HG02588 (cell line): ENCODE results near the gene ST8SIA5.

Experiments
- ATAC-seq: cut with Tn5 transposase; IDR thresholded peaks from one replicate; pipeline ENCODE4 v1.9.1; 2021; ENCODE audit warnings: mild to moderate bottlenecking, moderate library complexity; ENCODE audit not compliant: unreplicated experiment

ST8SIA5 gene

DNA sequence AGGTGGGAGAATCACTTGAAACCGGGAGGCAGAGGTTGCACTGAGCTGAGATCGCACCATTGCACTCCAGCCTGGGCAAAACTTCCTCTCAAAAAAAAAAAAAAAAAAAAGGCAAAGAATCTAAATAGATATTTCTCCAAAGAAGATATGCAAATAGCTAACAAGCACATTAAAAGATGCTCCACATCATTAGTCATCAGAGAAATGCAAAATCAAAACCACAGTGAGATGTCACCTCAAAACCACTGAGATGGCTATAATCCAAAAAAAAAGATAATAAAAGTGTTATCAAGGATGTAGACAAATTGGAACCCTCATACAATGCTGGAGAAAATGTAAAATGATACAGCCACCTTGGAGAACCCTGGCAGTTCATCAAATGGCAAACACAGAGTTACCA lies 8.4 kb downstream of the ST8SIA5 start:
- ATAC-seq, result no peak

DNA sequence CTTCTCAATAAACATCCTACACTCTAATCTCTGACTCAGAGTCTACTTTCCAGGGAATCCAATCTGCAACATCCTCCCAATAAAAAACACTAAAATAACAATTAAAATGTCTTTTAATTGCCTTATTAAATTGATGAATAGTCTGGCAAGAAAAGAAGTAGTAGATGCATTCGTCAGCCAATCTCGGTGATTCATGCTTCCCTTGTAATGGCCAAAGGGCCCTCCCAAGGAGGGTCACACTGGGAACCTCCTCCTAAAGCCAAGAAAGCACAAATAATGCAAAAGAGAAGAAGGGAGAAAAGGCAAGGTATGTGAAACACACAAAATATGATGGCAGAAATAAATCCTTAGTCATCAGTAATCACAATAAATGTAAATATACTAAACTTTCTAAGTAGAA lies 16.8 kb downstream of the ST8SIA5 start:
- no peak for ATAC-seq

DNA sequence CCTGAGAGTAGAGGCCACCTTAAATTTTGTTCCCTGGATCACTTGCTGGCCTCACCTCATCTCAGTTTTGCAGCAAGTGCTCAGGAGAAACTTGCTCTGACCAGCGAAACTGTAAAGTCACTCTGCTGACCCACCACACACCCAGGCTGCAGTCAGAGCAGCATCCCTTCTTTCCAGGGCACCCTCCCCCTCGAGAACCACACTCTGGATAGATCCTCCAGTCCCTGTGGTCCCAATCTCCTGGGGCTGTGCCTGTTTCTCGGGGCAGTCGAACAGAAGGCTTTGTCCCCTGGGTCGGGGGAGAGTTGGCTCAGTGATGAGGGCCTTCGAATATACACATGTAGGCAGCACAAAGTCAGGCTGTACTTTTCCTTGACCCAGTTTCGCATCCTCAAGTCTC lies 18.4 kb downstream of the ST8SIA5 start:
- ATAC-seq, result no peak

DNA sequence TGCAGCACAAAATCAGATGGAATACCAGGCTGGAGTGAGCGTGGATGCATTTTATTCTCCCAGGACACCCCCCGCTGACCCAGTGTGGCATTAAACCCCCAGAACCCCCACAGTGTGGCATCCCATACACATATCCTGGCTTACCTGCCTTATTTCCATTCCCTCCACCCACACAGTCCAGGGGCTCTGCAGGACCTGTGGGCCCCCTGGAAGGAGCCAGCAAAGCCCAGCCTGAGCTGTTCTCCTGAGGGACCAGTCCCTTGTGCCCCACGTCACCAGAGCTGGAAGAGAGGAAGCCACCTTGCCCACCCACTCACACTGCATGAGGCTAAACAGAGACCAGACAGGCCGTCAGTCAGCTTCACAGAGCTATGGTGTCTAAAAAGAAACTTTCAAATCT lies 20.1 kb downstream of the ST8SIA5 start:
- ATAC-seq, result no peak

DNA sequence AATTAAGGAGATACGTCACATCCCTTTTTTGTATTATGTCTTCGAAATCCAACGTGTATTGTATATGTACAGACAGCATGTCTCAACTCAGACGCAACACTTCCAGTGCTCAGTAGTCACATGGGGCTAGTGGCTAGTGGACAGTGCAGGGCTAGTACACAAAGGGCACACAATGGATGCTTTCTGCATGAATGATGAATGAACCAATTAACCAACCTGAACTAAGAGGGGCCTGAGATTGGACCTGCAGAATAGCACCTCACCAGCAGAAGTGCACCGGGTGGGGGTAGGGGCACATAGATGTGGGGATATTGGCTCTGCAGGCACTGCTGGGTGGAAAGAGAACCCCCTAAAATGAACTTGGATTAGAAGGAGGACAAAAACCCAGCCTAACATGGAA lies 20.7 kb downstream of the ST8SIA5 start:
- no peak for ATAC-seq

DNA sequence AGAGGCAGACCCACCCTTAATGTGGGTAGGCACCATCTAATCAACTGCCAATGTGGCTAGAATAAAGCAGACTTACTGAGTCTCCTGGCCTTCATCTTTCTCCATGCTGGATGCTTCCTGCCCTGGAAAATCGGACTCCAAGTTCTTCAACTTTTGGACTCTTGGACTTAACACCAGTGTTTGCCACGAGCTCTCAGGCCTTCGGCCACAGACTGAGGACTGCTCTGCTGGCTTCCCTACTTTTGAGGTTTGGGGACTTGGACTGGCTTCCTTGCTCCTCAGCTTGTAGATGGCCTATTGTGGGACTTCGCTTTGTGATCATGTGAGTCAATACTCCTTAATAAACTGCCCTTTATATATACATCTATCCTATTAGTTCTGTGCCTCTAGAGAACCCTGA lies 21.9 kb downstream of the ST8SIA5 start:
- no peak for ATAC-seq

DNA sequence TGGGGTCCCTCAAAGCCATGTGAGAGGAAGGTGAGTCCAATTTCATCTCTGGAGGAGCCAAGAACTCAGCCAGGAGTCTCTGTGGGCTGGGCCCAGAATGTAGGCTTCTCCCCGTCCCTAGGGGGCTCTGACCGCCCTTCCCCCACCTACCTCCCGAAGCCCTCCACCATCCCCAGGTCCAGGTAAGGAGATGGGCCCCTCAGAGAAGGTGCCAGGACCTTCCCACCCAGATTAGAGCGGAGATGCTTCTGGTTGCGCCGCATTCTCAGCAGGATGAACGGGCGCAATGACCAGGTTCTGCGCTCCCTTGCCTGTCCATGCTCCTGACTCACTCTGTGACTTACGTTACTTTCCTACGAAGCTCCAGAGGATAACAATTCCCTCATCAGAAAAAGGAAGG lies 23.0 kb downstream of the ST8SIA5 start:
- no peak for ATAC-seq

DNA sequence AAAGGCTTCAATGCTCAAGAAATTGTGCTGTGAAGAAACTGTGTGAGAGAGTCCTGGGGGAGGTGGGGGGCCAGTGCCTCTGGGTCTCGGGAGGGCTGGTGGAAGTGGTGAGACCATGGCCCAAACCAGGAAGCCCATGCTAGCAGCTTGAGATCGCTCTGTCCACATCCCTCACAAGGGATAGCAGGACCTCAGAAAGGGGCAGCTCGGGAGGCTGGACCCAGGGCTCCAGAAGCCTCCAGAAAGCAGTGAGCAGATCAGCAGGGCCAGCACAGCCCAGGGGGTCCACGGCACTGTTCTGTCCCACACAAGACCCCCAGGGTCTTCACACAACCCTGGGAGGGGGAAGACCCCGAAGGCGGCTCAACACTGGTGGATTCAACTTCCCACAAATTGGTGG lies 24.1 kb downstream of the ST8SIA5 start:
- no peak for ATAC-seq

DNA sequence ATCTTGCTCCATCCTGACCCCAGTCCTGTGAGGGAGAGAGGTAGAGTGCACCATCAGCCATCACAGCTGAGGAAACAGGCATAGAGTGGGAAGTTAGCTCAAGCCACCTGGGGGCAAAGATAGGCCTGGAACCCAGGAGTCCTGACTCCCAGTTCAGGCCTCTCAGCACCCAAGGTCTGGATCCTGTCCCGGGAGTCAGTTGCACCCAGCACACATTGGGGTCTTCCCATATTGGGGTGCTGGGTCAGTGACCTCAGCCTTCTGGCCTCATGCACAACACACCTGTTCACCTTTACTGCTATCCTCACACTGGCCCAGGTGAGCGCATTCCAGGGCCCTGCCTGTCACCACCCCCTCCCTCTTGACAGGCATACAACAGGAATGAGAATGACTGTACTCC lies 24.7 kb downstream of the ST8SIA5 start:
- no peak for ATAC-seq

DNA sequence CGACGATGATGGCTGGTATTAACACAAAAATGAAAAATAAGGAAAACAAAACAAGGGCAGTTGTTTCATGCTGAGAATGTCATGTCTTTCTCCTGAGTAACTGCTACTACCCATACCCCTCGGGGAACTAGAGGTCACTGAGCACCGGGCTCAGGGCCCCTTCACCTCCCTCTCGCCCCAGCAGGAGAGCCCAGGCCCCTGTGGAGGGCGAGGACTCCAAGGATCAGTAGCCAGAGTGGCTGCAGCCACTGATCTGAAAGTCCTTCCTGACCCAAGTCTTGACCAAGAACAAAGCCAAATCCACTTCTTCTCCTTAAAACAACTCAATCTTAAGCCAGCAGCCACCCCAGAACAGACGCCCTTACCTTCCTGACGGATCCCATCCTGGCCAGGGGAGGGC lies 25.5 kb downstream of the ST8SIA5 start:
- no peak for ATAC-seq

DNA sequence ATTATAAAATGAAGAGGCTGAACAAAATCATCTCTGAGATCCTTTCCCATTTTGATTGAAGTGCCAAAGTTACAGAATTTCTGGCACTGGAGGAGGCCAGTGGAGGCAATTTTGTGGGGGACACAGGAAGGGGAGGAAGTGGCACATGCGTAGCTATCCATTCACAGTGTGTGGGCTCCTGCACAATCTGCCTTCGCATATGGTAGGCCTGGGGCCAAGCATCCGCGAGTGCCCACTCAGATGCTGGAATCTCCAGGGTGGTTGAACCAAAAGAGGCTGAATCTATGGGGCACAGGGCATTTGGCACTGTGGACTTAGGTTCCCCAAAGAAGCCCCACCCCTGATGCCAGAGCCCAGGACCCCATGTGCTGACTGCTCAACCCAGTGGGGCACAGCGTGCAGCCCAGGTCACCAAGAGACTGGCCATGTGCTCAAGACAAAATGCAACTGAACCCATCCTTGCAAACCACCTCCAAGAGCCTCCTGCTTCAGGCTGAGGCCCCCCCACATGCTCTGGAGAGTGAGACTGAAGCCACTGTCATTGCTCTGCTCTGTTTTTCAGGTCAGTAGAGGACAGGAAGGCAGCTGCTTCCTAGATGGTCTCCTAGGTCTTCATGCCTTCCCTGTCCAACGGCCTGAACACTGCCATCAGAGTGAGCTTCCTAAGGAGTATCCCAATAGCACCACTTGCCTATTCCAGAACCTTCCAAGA lies 28.5 kb downstream of the ST8SIA5 start:
- ATAC-seq, result no peak

DNA sequence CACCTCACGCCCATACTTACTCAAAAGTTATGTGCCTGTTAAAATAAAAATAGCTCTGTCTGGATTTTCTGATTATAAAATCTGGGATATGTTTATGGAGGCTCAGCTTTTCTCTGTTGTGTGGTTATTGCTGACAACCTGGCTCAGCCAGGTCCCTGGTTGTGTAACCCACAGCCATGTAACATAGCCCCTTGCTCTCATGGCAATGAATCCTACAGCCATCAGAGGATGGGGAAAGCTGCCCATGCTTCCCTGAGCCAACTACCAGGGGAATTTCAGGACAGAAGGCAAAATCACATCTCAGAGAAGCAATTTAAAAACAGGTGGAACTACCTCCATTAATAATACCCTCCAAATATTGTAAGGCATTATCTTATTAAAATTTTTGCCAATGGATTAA lies 29.7 kb downstream of the ST8SIA5 start:
- no peak for ATAC-seq

DNA sequence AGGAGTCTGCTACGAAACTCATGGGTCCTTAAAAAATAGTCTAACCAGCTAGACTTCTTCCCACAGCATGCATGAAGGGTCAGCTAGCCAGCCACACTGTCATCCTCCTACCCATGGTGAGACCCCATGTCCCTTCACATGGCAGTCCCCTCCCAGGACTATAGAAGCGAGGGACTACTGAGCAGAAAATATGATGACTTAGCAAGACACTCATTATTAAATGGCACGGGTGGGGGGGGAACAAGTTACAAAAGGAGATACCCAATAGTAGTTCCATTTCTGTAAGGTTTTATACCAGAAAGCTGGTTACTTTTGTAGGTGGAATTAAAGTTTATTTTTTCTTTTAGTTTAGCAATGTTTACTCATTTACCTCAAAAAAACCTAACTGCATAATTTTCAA lies 31.5 kb downstream of the ST8SIA5 start:
- ATAC-seq, result no peak

DNA sequence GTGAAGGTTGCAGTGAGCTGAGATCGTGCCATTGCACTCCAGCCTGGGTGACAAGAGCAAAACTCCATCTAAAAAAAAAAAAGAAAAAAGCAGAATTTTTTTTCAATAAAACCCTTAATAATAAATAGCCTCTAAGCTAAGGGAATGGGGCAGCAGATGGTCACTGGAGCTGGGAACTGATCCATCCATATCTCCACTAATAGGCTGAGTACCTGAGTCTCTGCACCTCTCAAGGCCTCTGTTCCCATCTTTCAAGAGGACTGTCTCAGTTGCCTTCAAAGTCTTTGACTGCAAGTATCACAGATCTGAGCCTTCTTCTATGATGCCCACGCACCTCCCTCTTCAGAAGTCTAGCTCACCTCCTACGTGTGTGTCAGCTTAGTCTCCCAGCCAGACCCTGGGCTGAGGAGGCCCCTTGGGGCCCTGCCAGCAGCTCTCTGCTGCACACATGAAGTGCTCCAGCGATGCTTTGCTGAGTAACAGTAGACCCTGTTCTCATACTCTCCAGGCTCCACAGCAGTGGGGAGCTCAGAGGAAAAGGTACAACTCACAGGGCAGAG lies 32.9 kb downstream of the ST8SIA5 start:
- ATAC-seq, result no peak

DNA sequence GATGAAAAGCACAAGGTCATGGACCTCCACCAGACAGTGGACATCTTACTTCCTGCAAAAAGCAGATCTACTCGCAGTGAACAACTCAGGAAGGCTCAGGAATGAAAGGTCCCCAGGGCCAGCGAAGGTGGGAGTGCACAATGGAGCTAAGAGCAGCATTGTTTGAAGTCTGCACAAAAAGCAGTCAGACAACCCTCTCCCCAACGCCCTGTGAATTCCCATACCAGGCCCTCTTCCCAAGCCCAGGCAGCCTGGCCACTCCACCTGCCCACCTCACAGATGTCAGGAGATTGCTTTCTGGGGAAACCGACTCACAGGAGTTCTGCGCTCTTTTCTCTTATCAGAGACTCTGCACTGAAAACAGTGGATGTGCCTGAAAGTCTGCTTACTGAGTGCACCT lies 34.8 kb downstream of the ST8SIA5 start:
- ATAC-seq, result no peak

DNA sequence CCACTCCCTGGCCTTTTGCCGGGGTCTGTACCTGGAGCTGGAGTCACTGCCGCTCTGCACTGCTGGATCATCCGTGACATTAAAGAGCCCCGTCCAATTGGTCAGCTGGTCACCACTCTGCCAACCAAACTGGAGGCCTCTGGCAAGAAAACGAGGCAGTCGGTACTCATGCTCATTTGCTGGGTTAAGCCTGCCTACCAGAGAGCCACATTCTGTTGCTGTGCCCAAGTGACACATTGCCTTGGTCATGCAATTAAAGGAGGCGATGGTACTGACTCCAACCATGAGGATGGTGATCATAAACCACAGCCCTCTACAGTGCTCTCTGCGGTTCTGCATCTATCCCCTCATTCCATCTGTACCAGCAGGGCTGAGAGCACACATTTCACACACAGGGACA lies 35.5 kb downstream of the ST8SIA5 start:
- no peak for ATAC-seq

DNA sequence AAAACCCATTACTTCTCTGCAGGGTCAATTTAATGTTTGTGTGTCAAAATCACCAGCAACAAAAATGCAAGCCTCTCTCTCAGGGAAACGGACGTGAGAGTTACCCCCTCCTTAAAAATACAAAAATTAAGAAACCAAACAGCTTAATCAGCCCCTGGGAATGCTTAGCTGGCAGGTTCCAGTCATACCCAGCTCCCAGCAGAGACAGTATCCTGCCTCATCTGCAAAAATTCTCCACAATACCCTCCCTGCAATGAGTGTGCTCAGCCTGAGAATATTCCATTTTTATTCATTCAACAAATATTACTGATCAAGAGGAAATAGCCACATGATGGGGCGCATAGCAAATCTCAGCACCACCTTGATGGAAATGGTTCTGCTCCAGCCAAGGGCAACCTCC lies 36.3 kb downstream of the ST8SIA5 start:
- no peak for ATAC-seq

DNA sequence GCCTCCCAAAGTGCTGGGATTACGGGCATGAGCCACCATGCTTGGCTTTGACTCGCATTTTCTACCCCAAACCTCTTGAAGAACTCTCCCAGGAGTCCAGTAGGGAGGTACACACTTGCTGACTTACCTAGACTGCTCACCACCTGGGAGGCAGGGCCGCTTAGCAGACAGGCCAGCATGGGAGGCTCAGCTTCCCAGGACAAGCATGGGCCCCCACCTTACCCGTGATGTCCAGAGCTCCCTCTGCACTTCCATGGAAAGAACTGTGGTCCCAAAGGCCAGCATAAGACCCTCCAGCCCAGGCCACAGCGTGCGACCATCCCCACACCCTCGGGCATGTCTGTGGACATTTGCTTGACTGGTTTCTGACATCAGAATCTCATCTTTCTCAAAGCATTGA lies 36.8 kb downstream of the ST8SIA5 start:
- ATAC-seq, result no peak

DNA sequence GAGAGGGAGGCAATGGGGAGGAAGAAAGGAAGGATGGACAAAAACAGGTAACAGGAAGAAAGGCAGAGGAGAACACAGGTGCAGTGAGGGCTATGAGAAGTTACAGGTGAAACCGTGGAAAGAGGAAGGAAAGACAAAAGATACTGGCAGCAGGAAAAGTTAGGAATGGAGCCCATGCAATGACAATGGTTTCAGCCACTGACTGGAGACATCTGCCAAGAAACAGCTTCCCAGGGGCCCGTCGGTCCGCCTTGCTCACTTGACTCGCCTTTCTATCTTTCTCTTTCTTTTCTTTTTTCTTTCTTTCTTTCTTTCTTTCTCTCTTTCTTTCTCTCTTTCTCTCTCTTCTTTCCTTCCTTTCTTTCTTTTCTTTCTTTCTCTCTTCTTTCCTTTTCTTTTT lies 37.5 kb downstream of the ST8SIA5 start:
- no peak for ATAC-seq

DNA sequence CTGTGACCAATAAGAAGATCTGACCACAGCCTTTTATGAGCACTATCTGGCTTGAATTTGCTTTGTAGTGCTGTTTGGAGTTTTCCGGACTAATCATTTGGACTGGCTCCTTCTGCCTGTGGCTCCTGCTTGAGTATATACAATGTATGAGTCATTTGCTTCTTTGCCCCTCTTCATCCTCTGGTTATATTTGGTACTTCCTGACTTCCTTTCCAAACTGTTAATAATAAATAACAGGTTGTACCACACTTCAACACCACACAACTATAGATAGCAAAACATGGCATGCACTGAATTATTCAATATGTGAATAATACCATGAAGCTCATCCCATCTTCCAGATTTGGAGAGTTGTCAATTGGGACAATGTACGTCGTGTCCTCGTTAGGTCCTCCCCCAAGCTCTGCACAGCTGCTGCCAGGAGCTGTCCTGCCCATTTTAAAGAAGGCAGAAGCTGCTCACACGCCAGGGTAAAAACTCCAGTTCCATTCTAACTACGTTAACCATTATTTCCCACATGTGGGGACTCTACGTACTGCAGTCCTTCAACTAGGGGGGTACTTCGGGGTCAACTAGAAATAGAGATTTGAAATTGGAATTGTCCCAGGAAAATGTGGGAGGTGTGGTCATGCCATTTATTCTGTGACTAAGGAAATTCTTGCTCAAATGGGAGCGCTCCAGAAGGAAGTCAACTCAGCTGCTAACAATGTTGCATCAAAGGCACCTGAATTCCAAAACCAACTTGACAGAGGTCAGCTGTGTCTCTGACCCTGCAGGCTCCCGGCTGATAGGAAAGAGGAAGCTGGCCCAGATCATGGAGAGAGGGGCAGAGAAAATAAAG lies 38.1 kb downstream of the ST8SIA5 start:
- ATAC-seq, result no peak

DNA sequence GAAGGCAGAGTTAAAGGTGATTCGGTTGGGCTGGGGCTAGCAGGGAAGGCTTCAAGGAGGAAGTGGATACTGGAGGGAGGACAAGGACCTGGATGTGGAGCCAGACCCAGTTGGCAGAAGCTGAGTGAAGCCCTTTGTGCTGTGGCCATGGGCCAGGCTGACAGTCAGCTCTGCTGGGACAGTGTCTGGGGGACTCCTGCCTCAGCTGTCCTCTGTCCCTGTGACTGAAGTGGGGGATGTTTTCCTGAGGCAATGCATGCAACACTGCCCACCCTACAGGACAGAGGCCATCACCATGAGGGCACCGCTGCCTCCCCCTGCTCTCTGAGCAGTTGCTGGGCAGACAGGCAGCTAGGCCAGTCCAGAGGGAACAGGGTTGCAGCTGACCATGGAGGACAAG lies 40.0 kb downstream of the ST8SIA5 start:
- ATAC-seq, result no peak

DNA sequence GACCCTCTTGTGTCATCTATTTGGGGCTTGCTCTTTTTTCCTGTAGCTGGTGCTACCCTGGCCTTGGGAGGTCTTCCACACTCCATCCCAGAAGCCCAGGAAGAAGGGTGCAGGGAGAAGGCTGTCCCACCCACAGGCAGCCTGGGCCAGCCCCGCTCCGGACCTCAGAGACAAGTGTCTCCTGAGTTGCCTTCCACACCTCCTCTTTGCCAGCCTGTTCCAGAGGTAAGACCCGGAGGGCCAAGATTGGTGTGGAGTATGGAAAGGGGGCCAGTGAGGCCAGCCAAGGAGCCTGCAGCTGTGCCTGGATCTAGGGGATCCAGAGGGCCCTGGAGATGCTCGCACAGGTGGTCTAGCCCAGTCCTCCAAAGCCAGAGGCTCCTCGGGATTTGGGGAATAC lies 40.5 kb downstream of the ST8SIA5 start:
- no peak for ATAC-seq
